Liver (tissue), 9 donors: ENCODE data around the gene WHRN. TPM values are rescaled to one million over a fixed set of nuclear protein-coding genes. Genes with fewer than 3 reads are reported as not detected.

Source experiments
- DNase-seq: peaks from one replicate; pipeline ENCODE4 v3.0.0-alpha.2; 2017; ENCODE audit warnings: low spot score
- H3K27ac ChIP-seq, 2 donors: one replicate each; pipeline ENCODE4 v1.7.0; 2013; ENCODE audit warnings: inconsistent platforms in 2 of 2, low read length in 2 of 2, control low read depth in 1 of 2, low read depth in 1 of 2, mild to moderate bottlenecking in 1 of 2
- H3K27me3 ChIP-seq, 4 donors: one replicate each; pipeline versions ENCODE4 v1.6.1 to v1.7.0; 2013; ENCODE audit warnings: low read length in 3 of 4, inconsistent platforms in 1 of 4, mild to moderate bottlenecking in 1 of 4, moderate library complexity in 1 of 4; ENCODE audit not compliant: control insufficient read depth in 4 of 4, insufficient read depth in 4 of 4
- H3K36me3 ChIP-seq, 4 donors: one replicate each; pipeline versions ENCODE4 v1.6.1 to v1.7.0; 2013; ENCODE audit warnings: low read length in 3 of 4, mild to moderate bottlenecking in 3 of 4, low read depth in 1 of 4, moderate library complexity in 1 of 4; ENCODE audit not compliant: control insufficient read depth in 4 of 4, insufficient read depth in 3 of 4
- H3K4me1 ChIP-seq, 4 donors: one replicate each; pipeline versions ENCODE4 v1.6.1 to v1.7.0; 2013; ENCODE audit warnings: low read length in 3 of 4, mild to moderate bottlenecking in 3 of 4, moderate library complexity in 1 of 4; ENCODE audit not compliant: control insufficient read depth in 4 of 4, insufficient read depth in 4 of 4
- H3K4me3 ChIP-seq, 3 donors: one replicate each; pipeline versions ENCODE4 v1.6.1 to v1.7.0; 2013; ENCODE audit warnings: low read length in 3 of 3, control low read depth in 1 of 3, low read depth in 1 of 3, mild to moderate bottlenecking in 1 of 3
- H3K9ac ChIP-seq, 2 donors: one replicate each; pipeline ENCODE4 v1.7.0; 2013; ENCODE audit warnings: low read length in 2 of 2, mild to moderate bottlenecking in 2 of 2, moderate library complexity in 2 of 2, control low read depth in 1 of 2, low read depth in 1 of 2
- H3K9me3 ChIP-seq, 4 donors: one replicate each; pipeline versions ENCODE4 v1.6.1 to v1.7.0; 2013; ENCODE audit warnings: low read length in 3 of 4; ENCODE audit not compliant: control insufficient read depth in 4 of 4
- FOXA1 ChIP-seq: IDR thresholded peaks from 2 replicates; pipeline ENCODE4 v1.6.1; 2016; ENCODE audit warnings: antibody characterized with exemption
- FOXA2 ChIP-seq: IDR thresholded peaks from 2 replicates; pipeline ENCODE4 v1.6.1; 2016; ENCODE audit warnings: antibody characterized with exemption
- GABPA ChIP-seq, 2 donors: IDR thresholded peaks in 1 of 2; conservative IDR thresholded peaks in 1 of 2; 2 replicates each; pipeline ENCODE4 v1.6.1; 2016; ENCODE audit warnings: antibody characterized with exemption in 2 of 2, mild to moderate bottlenecking in 1 of 2, moderate library complexity in 1 of 2
- HNF4A ChIP-seq, 2 donors: conservative IDR thresholded peaks; 2 replicates each; pipeline ENCODE4 v1.6.1; 2016; ENCODE audit warnings: antibody characterized with exemption in 2 of 2, mild to moderate bottlenecking in 2 of 2
- HNF4G ChIP-seq: IDR thresholded peaks from 2 replicates; pipeline ENCODE4 v1.6.1; 2016; ENCODE audit warnings: antibody characterized with exemption
- JUND ChIP-seq, 2 donors: IDR thresholded peaks; 2 replicates each; pipeline ENCODE4 v1.6.1; 2016; ENCODE audit warnings: antibody characterized with exemption in 2 of 2
- NR2F2 ChIP-seq: IDR thresholded peaks from 2 replicates; pipeline ENCODE4 v1.6.1; 2016; ENCODE audit warnings: antibody characterized with exemption
- RAD21 ChIP-seq, 2 donors: IDR thresholded peaks; 2 replicates each; pipeline ENCODE4 v1.6.1; 2016; ENCODE audit warnings: antibody characterized with exemption in 2 of 2, mild to moderate bottlenecking in 2 of 2
- SP1 ChIP-seq: IDR thresholded peaks from 2 replicates; pipeline ENCODE4 v1.6.1; 2018; ENCODE audit warnings: antibody characterized with exemption, mild to moderate bottlenecking
- TAF1 ChIP-seq: conservative IDR thresholded peaks from 2 replicates; pipeline ENCODE4 v1.6.1; 2016; ENCODE audit warnings: antibody characterized with exemption, mild to moderate bottlenecking
- YY1 ChIP-seq: IDR thresholded peaks from 2 replicates; pipeline ENCODE4 v1.6.1; 2016; ENCODE audit warnings: antibody characterized with exemption, mild to moderate bottlenecking
- WGBS: extraction: QIAGEN DNeasy Blood & Tissue Kit; methylation state at CpG from one replicate; pipeline ENCODE4 v1.1.7; 2013; 5-methylcytosine and 5-hydroxymethylcytosine counted together
- polyA plus RNA-seq, 2 donors: library from polyadenylated mRNA; stranded (reverse) in 1 of 2; unstranded in 1 of 2; fragments of 200-250 nt in 1 of 2; fragments of >200 nt in 1 of 2; fragmentation: Nextera tagmentation in 1 of 2; extraction: Ambion mirVana in 1 of 2; gene quantifications; one replicate each; pipeline versions ENCODE4 v1.2.1 to v1.2.3, GENCODE V29; 2013 to 2015
- total RNA-seq, 2 donors: library from RNA; depleted of rRNA; stranded (reverse); fragments of >200 nt; gene quantifications; one replicate each; pipeline ENCODE4 v1.2.3, GENCODE V29; 2014
- TF ChIP-seq, protein P1 (sequence below): IDR thresholded peaks from 2 replicates; pipeline ENCODE4 v1.6.1; 2016; ENCODE audit warnings: antibody characterized with exemption
- TF ChIP-seq, protein P2 (sequence below): IDR thresholded peaks from 2 replicates; pipeline ENCODE4 v1.6.1; 2016; ENCODE audit warnings: antibody characterized with exemption, mild to moderate bottlenecking
- TF ChIP-seq, protein P3 (sequence below): IDR thresholded peaks from 2 replicates; pipeline ENCODE4 v1.6.1; 2016; ENCODE audit warnings: antibody characterized with exemption
- donor health status: healthy.
- donor health status: healthy.
- donor health status: healthy.
- donor health status: healthy.
- donor health status: healthy.

The WHRN gene
- total and polyA plus RNA-seq, 4 donors, result 0.42 to 1.9 (median 0.88) TPM

DNA sequence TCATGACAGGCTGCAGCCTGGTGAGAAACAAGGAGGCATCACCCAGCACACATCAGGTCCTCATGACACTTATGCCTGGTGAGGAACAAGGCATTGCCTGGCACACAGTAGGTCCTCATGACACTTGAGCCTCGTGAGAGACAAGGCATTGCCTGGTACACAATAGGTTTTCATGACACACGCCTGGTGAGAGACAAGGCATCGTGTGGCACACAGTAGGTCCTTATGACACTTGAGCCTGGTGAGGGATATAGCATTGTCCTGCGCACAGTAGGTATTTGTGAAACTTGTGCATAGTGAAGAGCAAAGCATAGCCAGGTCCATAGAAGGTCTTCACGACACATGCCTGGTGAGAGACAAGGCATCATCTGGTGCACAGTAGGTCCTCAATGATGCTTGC lies 23.5 kb downstream of the WHRN start:
- DNase-seq, result no peak
- H3K4me3 ChIP-seq, result no peak overlapping the region
- H3K27me3 ChIP-seq, result no peaks in the 10 kb centered on the region
- TF ChIP-seq FOXA2, result no peak
- TF ChIP-seq JUND (IDR thresholded peaks at IDR 0.05), result no peak
- TF ChIP-seq GABPA (IDR thresholded peaks at IDR 0.05 in 1 of 2, conservative IDR thresholded peaks at IDR 0.05 in 1 of 2), result no peak
- TF ChIP-seq, protein P1, sequence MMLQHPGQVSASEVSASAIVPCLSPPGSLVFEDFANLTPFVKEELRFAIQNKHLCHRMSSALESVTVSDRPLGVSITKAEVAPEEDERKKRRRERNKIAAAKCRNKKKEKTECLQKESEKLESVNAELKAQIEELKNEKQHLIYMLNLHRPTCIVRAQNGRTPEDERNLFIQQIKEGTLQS, result no peak
- TF ChIP-seq SP1, result no peak
- no peak for TF ChIP-seq FOXA1
- TF ChIP-seq RAD21 (IDR thresholded peaks at IDR 0.05), result no peak
- no peak for TF ChIP-seq NR2F2
- TF ChIP-seq YY1, result no peak
- H3K36me3 ChIP-seq, result no peaks in the 10 kb centered on the region
- WGBS, result 83% methylated on average over 5 of the region's 5 CpGs
- H3K4me1 ChIP-seq, result no peaks in the 10 kb centered on the region
- no peak overlapping the region for H3K27ac ChIP-seq
- H3K9me3 ChIP-seq, result no peaks in the 10 kb centered on the region
- H3K9ac ChIP-seq, result no peak overlapping the region

DNA sequence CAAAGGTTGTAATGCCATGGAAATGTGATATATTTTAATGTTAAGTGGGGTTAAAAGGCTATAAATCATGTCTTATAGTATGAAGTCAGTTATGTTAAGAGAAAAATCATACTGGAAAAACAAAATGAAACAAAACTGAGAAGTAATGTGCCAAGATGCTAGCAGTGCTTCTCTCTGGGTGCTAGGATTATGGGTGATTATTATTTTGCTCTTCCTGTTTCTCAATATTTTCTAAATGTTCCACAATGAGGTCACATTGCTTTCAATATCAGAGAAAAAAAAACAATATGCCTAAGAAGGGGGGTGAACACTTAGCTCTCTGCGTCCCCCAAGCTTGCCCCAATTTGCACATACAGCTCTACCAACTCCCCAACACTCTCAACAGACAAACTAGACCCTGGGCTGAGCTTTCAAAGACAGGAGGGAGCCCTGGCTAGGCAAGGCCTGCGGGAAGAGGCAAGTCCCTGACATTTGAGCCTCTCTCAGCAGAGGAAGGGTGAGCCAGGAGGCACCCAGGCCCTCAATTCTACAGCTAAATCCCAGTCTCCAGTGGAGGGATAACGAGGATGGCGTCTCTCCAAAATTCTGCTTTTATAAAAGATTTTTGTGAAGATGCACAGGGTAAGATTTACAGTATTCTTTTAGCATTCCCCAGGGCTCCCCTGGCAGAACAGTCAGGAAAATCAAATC lies 24.4 kb downstream of the WHRN start:
- TF ChIP-seq RAD21 (IDR thresholded peaks at IDR 0.05), result no peak
- TF ChIP-seq, protein P2, sequence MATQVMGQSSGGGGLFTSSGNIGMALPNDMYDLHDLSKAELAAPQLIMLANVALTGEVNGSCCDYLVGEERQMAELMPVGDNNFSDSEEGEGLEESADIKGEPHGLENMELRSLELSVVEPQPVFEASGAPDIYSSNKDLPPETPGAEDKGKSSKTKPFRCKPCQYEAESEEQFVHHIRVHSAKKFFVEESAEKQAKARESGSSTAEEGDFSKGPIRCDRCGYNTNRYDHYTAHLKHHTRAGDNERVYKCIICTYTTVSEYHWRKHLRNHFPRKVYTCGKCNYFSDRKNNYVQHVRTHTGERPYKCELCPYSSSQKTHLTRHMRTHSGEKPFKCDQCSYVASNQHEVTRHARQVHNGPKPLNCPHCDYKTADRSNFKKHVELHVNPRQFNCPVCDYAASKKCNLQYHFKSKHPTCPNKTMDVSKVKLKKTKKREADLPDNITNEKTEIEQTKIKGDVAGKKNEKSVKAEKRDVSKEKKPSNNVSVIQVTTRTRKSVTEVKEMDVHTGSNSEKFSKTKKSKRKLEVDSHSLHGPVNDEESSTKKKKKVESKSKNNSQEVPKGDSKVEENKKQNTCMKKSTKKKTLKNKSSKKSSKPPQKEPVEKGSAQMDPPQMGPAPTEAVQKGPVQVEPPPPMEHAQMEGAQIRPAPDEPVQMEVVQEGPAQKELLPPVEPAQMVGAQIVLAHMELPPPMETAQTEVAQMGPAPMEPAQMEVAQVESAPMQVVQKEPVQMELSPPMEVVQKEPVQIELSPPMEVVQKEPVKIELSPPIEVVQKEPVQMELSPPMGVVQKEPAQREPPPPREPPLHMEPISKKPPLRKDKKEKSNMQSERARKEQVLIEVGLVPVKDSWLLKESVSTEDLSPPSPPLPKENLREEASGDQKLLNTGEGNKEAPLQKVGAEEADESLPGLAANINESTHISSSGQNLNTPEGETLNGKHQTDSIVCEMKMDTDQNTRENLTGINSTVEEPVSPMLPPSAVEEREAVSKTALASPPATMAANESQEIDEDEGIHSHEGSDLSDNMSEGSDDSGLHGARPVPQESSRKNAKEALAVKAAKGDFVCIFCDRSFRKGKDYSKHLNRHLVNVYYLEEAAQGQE, result no peak
- TF ChIP-seq, protein P1, result no peak
- Histone ChIP-seq H3K9ac (no peak overlapping the region), H3K4me3 (no peak overlapping the region), H3K27me3 (no peaks in the 10 kb centered on the region), H3K9me3 (no peaks in the 10 kb centered on the region), H3K27ac (no peak overlapping the region), H3K36me3 (no peaks in the 10 kb centered on the region), H3K4me1 (no peaks in the 10 kb centered on the region)
- WGBS, result 90% methylated on average over 4 of the region's 4 CpGs
- DNase-seq, result no peak

DNA sequence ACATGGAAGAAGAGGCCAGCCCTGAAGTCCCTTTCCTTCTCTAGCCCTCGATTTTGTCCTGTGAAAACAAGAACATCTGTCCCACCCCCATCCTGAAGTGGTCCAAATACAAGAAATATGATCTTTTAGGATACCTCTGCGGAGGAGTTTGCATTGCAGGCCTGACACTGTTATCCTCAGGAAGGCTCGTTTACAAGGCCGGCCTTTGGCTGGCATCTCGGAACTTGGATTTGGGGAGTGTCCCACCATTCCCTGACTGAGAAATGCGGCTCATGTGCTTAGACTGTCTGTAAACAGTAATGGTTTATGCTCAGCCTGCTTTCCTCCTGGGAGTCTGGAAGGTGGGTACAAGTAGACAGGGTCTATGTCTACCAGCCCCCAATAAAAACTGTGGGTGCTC lies 26.4 kb downstream of the WHRN start:
- WGBS, result 91% methylated on average over 6 of the region's 6 CpGs
- H3K4me3 ChIP-seq, result no peak overlapping the region
- no peak overlapping the region for H3K27ac ChIP-seq
- TF ChIP-seq RAD21 (IDR thresholded peaks at IDR 0.05) (no peak), TAF1 (no peak), HNF4G (no peak), FOXA1 (no peak), HNF4A (conservative IDR thresholded peaks at IDR 0.05) (no peak), GABPA (IDR thresholded peaks at IDR 0.05 in 1 of 2, conservative IDR thresholded peaks at IDR 0.05 in 1 of 2) (no peak), JUND (IDR thresholded peaks at IDR 0.05) (no peak)
- TF ChIP-seq, protein P2, result no peak
- TF ChIP-seq, protein P3, sequence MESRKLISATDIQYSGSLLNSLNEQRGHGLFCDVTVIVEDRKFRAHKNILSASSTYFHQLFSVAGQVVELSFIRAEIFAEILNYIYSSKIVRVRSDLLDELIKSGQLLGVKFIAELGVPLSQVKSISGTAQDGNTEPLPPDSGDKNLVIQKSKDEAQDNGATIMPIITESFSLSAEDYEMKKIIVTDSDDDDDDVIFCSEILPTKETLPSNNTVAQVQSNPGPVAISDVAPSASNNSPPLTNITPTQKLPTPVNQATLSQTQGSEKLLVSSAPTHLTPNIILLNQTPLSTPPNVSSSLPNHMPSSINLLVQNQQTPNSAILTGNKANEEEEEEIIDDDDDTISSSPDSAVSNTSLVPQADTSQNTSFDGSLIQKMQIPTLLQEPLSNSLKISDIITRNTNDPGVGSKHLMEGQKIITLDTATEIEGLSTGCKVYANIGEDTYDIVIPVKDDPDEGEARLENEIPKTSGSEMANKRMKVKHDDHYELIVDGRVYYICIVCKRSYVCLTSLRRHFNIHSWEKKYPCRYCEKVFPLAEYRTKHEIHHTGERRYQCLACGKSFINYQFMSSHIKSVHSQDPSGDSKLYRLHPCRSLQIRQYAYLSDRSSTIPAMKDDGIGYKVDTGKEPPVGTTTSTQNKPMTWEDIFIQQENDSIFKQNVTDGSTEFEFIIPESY, result no peak
- H3K9ac ChIP-seq, result no peak overlapping the region
- no peaks in the 10 kb centered on the region for H3K36me3 ChIP-seq
- H3K9me3 ChIP-seq, result no peaks in the 10 kb centered on the region
- no peaks in the 10 kb centered on the region for H3K4me1 ChIP-seq
- no peaks in the 10 kb centered on the region for H3K27me3 ChIP-seq
- DNase-seq, result no peak
